ENCODE data around the gene SCO1. TPM values are rescaled to one million over a fixed set of nuclear protein-coding genes. Genes with fewer than 3 reads are reported as not detected.
A peak's percentile ranks its signal among the peaks of the same experiment; 100 is the strongest.

Gene SCO1
- 20.4 TPM for polyA plus RNA-seq (2012; ENCODE audit: low read depth, missing spikeins)

DNA sequence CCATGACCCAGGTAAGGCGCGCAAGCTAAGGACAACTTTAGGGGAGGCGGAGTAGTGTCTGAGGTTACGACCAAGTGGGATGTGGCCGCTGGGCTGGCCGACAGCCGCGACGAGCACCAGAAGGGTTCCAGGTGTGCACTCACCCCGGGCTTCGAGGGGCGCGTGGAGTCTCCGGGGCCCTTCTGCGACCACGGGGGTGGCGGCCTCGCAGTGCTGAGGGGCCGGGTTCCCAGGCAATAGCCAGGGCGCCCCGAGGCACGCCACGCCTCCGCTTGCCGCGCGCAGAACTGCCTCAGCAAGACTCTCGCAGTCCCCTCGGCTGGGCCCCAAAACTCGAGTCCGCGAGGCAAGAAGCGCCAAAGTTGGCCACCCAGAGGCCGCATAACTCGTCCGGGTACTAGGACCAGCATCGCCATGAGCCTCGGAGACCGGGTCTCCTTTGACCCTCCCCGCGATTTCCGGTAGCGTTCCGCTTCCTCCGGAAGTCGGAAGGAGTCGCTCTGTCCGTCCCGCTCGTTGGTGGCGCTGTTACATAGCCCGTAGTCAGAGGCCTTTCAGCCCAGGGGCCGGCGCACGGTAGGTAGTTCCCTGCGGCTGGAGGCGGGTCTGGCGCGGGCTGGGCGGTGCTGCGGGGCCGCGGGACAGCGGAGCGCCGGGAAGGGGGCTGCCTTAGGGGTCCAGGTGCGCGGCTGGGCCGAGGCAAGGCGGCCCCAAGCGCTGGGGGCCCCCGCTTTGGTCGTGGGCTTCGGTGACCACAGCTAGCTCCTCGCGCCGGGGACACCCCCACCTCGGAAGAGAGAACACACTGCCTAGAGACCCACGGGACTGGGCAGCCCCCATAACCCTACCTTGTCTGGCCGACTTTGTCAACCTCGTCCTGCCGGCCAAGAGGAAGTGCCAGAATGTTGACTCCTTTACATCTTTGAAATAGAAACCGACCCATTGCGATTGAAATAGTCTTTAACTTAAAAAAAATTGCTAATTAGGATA, at the start of gene SCO1, which contains the start of gene ADPRM:
SCO1 (minus strand) TSS at position 442 of the 990 bp plus-strand sequence; CDS start at position 416, 26 bp downstream.
ADPRM (plus strand) TSS at position 503 of the 990 bp plus-strand sequence. CDS start 7,333 bp downstream, outside the sequence.
- FAIRE-seq (peak; percentile 98), DNase-seq (ENCODE audit: insufficient read length, low spot score) (peak; percentile 84)
- peak; percentile 84 for TF ChIP-seq TAF1 (IDR thresholded peaks at IDR 0.05; ENCODE audit: low read depth, low read length)
- peak; percentile 93 for TF ChIP-seq POLR2AphosphoS5 (IDR thresholded peaks at IDR 0.05; ENCODE audit: low read depth, low read length)
- peak; percentile 90 for TF ChIP-seq POLR2A (IDR thresholded peaks at IDR 0.05; ENCODE audit: low read depth, low read length)
- no peak for TF ChIP-seq POU2F2 (IDR thresholded peaks at IDR 0.05; ENCODE audit: low read depth, low read length)
- peak; percentile 85 for TF ChIP-seq SPI1 (IDR thresholded peaks at IDR 0.05; ENCODE audit: low read depth, low read length)
- TF ChIP-seq PAX5 (IDR thresholded peaks at IDR 0.05; ENCODE audit: insufficient read depth, low read length, severe bottlenecking) = no peak

DNA sequence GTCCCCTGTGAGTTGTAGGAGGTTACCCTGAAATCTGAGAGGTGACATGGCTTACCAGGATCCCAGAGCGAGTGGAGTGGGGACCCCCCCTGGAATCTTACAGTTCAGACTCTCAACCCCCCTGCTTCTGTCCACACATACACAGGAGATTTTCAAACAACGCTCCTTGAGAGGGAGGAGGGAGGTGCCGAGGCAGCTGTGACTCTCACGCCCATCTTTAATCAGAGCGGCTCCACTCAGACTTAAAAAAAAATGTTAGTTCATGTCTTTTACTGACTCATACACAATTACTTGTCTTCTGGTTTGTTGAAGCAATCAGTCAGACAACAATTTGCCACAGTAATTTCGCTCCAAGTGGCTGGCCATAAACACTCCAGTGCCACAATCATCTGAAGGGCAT, 47.9 kb upstream of the SCO1 start:
- TF ChIP-seq POU2F2 (IDR thresholded peaks at IDR 0.05; ENCODE audit: low read depth, low read length) = no peak
- no peak for FAIRE-seq

DNA sequence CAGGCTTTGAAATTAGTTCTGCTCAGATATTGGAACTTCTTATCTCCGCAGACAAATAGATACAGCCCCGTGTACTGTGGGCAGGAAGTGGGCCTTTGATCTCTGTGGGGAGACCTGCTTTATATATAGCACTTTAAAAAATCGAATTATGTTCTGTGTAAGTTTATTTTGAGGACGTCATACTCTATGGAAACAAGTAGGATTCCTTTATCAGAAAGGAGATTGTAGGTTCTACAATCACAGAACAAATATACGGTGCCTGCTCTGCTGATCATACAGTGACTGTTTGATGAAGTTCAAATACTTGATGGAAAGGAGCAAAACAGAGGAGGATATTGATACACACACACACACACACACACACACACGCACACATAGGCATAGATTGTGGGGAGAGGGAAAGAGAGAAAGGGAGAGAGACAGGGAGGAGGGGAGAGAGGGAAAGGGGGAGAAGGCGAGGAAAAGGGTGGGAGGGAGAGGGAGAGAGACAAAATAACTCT, 47.2 kb upstream of the SCO1 start:
- no peak for TF ChIP-seq POLR2A (IDR thresholded peaks at IDR 0.05; ENCODE audit: low read depth, low read length)
- TF ChIP-seq PAX5 (IDR thresholded peaks at IDR 0.05; ENCODE audit: insufficient read depth, low read length, severe bottlenecking) = no peak
- no peak for FAIRE-seq

More for the DNA sequence above, 47.9 kb upstream of the SCO1 start:
- DNase-seq (ENCODE audit: insufficient read length, low spot score) = no peak

DNA sequence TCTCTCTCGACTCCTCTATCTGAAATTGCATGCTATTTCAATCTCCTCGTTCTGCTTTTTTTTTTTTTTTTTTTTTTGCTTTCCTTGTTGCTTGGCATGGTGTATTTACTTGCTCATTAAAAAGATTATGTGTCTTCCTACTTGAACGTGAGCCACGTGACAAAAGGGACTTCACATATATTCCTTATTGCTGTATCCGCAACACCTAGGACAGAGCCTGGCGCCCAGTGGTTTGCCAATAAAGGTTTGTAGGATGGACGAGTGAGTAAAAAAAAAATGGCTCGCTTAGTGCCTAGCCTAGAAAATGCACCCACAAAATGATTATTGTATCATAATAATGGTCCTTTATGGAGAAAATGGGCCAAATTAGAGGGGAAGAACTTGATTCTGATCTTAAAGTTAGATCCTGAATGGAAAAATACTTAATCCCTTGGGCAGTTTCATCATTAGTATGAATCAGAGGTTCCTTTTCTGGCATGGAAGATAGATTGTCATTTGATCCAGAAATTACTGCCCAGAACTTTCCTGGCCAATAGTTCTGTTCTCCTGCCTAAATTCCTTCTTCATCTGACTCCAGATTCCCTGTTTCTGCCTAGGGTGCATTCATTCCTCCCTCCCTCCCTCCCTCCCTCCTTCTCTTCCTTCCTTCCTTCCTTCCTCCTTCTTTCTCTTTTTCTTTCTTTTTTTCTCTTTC, 46.1 kb upstream of the SCO1 start:
- DNase-seq (ENCODE audit: insufficient read length, low spot score) (no peak), FAIRE-seq (no peak)
- TF ChIP-seq TAF1 (IDR thresholded peaks at IDR 0.05; ENCODE audit: low read depth, low read length) = no peak
- no peak for TF ChIP-seq POLR2AphosphoS5 (IDR thresholded peaks at IDR 0.05; ENCODE audit: low read depth, low read length)
- TF ChIP-seq SPI1 (IDR thresholded peaks at IDR 0.05; ENCODE audit: low read depth, low read length) = no peak
- TF ChIP-seq PAX5 (IDR thresholded peaks at IDR 0.05; ENCODE audit: insufficient read depth, low read length, severe bottlenecking) = no peak
- TF ChIP-seq POLR2A (IDR thresholded peaks at IDR 0.05; ENCODE audit: low read depth, low read length) = no peak
- no peak for TF ChIP-seq POU2F2 (IDR thresholded peaks at IDR 0.05; ENCODE audit: low read depth, low read length)

More for the DNA sequence above, 47.2 kb upstream of the SCO1 start:
- no peak for DNase-seq (ENCODE audit: insufficient read length, low spot score)

DNA sequence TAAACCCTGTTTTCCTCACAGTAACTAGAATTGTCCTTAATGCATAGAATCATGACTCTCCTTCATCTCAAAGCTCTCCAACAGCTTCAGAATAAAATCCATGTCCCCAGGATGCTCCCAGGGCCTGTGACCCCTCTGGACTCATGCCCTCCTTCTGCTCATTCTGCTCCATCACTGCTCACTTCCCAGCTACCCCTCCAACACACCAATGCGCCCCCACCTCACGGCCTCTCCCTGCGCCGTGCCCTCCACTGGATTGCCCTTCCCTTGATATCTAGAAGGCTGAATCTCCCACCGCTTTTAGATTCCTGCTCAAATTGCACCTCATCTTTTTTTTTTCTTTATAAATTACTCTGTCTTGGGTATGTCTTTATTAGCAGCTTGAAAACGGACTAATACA, 45.1 kb upstream of the SCO1 start:
- TF ChIP-seq POLR2AphosphoS5 (IDR thresholded peaks at IDR 0.05; ENCODE audit: low read depth, low read length) = no peak
- no peak for TF ChIP-seq POLR2A (IDR thresholded peaks at IDR 0.05; ENCODE audit: low read depth, low read length)
- no peak for TF ChIP-seq PAX5 (IDR thresholded peaks at IDR 0.05; ENCODE audit: insufficient read depth, low read length, severe bottlenecking)
- TF ChIP-seq POU2F2 (IDR thresholded peaks at IDR 0.05; ENCODE audit: low read depth, low read length) = no peak
- no peak for TF ChIP-seq SPI1 (IDR thresholded peaks at IDR 0.05; ENCODE audit: low read depth, low read length)
- no peak for TF ChIP-seq TAF1 (IDR thresholded peaks at IDR 0.05; ENCODE audit: low read depth, low read length)
- FAIRE-seq (no peak), DNase-seq (ENCODE audit: insufficient read length, low spot score) (no peak)

DNA sequence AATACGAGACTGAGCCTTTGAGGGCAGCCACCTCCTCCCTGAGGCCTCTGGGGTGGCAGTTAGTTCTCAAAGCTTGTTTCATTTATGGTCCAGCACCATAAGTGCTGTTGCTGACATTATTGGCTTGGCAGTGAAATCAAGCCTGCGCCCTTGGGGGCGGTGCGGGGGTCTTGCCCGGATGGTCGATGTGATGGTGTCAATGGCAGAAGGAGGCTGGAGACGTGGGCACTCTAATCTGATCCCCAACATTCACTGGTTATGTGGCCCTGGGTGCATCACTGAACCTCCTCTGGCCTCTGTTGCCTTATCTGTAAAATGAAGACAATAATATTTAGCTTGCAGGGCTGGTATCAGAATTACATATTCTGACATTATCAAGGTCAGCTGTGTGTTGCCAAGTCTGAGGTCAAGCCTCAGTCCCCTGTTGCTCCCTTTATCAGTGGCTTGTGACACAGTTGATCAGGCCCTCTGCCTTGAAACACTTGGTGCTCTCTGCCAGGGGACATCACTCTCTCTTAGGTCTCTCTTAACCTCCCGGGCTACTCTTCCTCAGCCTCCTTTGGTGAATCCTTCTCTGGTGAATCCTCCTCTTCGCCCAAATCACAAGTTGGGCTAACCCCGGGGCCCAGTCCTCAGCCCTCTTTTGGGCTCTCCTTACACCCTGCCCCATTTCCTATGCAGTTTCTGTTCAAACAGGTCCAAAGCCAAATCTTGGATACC, 44.2 kb upstream of the SCO1 start:
- DNase-seq (ENCODE audit: insufficient read length, low spot score) = no peak
- FAIRE-seq = no peak
- no peak for TF ChIP-seq TAF1 (IDR thresholded peaks at IDR 0.05; ENCODE audit: low read depth, low read length)
- TF ChIP-seq POLR2A (IDR thresholded peaks at IDR 0.05; ENCODE audit: low read depth, low read length) = no peak
- TF ChIP-seq PAX5 (IDR thresholded peaks at IDR 0.05; ENCODE audit: insufficient read depth, low read length, severe bottlenecking) = no peak
- no peak for TF ChIP-seq SPI1 (IDR thresholded peaks at IDR 0.05; ENCODE audit: low read depth, low read length)
- TF ChIP-seq POU2F2 (IDR thresholded peaks at IDR 0.05; ENCODE audit: low read depth, low read length) = no peak
- TF ChIP-seq POLR2AphosphoS5 (IDR thresholded peaks at IDR 0.05; ENCODE audit: low read depth, low read length) = no peak

DNA sequence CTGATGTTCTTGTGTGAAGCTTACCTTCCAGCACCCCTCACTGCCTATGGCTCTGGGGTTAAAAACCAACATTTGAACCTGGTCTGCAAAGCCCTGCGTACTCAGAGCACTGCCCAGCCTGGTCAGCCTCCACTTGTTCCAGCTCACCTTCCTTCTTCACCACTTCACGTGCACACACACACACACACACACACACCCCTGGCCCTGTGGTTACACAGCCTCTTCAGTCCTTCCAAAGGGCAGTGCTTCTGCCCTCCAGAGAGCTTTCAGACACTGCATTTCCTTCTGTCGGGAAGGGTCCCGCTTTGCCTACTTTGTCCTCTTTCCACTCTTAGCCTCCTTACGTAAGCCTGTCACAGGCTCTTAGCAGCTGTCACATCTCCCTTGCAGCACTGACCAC, 42.1 kb upstream of the SCO1 start:
- FAIRE-seq = no peak
- TF ChIP-seq POLR2AphosphoS5 (IDR thresholded peaks at IDR 0.05; ENCODE audit: low read depth, low read length) (no peak), PAX5 (IDR thresholded peaks at IDR 0.05; ENCODE audit: insufficient read depth, low read length, severe bottlenecking) (no peak), SPI1 (IDR thresholded peaks at IDR 0.05; ENCODE audit: low read depth, low read length) (no peak), POU2F2 (IDR thresholded peaks at IDR 0.05; ENCODE audit: low read depth, low read length) (no peak), POLR2A (IDR thresholded peaks at IDR 0.05; ENCODE audit: low read depth, low read length) (no peak), TAF1 (IDR thresholded peaks at IDR 0.05; ENCODE audit: low read depth, low read length) (no peak)
- no peak for DNase-seq (ENCODE audit: insufficient read length, low spot score)

DNA sequence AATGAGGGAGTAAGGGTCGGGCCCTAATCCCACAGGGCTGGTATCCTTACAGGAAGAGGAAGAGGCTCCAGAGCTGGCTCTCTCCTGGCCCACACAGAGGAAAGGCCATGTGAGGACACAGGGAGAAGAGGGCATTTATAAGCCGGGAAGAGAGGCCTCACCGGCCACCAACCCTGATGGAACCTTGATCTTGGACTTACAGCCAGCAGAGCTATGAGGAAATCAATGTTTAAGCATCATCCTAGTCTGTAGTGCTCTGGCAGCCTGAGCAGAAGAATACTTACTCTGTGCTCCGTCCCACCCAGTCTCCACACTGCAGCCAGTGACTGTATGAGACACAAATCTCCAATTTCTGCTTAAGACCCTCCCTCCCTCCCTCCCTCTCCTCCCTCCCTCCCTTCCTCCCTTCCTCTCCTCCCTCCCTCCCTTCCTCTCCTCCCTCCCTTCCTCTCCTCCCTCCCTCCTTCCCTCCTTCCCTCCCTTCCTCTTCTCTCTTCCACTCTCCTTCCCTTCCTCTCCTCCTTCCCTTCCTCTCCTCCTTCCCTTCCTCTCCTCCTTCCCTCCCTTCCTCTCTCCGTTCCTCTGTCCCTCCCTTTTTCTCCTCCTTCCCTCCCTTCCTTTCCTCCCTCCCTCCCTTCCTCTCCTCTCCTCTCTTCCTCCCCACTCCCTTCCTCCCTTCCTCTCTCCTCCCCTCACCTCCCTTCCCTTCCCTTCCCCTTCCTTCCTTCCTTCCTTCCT, 41.4 kb upstream of the SCO1 start:
- FAIRE-seq (no peak), DNase-seq (ENCODE audit: insufficient read length, low spot score) (no peak)
- TF ChIP-seq POLR2A (IDR thresholded peaks at IDR 0.05; ENCODE audit: low read depth, low read length) (no peak), POLR2AphosphoS5 (IDR thresholded peaks at IDR 0.05; ENCODE audit: low read depth, low read length) (no peak), TAF1 (IDR thresholded peaks at IDR 0.05; ENCODE audit: low read depth, low read length) (no peak), POU2F2 (IDR thresholded peaks at IDR 0.05; ENCODE audit: low read depth, low read length) (no peak), SPI1 (IDR thresholded peaks at IDR 0.05; ENCODE audit: low read depth, low read length) (no peak), PAX5 (IDR thresholded peaks at IDR 0.05; ENCODE audit: insufficient read depth, low read length, severe bottlenecking) (no peak)
